Peyer's patch (tissue), 4 donors: ENCODE results near the gene GPR107. TPM values are rescaled to one million over a fixed set of nuclear protein-coding genes. Genes with fewer than 3 reads are reported as not detected.

ENCODE experiments used
- DNase-seq, 3 donors: peaks; one replicate each; pipeline ENCODE4 v3.0.0-alpha.2; 2017 to 2019
- H3K27ac ChIP-seq, 4 donors: fragments of 200-600 bp; sonication (generic); one replicate each; pipeline ENCODE4 v1.5.1; 2016 to 2019
- H3K27me3 ChIP-seq, 2 donors: fragments of 200-600 bp; sonication (generic); one replicate each; pipeline ENCODE4 v1.5.1; 2019
- H3K36me3 ChIP-seq, 3 donors: fragments of 200-600 bp; sonication (generic); one replicate each; pipeline ENCODE4 v1.5.1; 2016 to 2019
- H3K4me1 ChIP-seq, 4 donors: fragments of 200-600 bp; sonication (generic); one replicate each; pipeline ENCODE4 v1.5.1; 2016 to 2019
- H3K4me3 ChIP-seq, 4 donors: fragments of 200-600 bp; sonication (generic); 1 replicate in 3 of 4; 2 replicates in 1 of 4; pipeline ENCODE4 v1.5.1; 2016 to 2019; ENCODE audit warnings: mild to moderate bottlenecking in 1 of 4
- H3K9me3 ChIP-seq, 4 donors: fragments of 200-600 bp; sonication (generic); one replicate each; pipeline ENCODE4 v1.5.1; 2016 to 2019; ENCODE audit warnings: mild to moderate bottlenecking in 1 of 4
- CTCF ChIP-seq, 6 experiments: fragments of 450-650 bp in 4 of 6; fragments of 200-600 bp in 2 of 6; sonication (generic) in 1 of 6; IDR thresholded peaks; one replicate each; pipeline ENCODE4 v1.5.1; 2017 to 2019; ENCODE audit warnings: antibody characterized with exemption in 6 of 6, mild to moderate bottlenecking in 3 of 6, moderate library complexity in 1 of 6
- POLR2A ChIP-seq, 2 donors: fragments of 450-650 bp; IDR thresholded peaks; one replicate each; pipeline ENCODE4 v1.5.1; 2017; ENCODE audit warnings: antibody characterized with exemption in 2 of 2, mild to moderate bottlenecking in 2 of 2, moderate library complexity in 2 of 2
- total RNA-seq, 4 donors: library from RNA; depleted of rRNA; stranded (reverse); fragments of >200 nt; gene quantifications; one replicate each; pipeline ENCODE4 v1.1.0, GENCODE V29; 2016

Gene GPR107
- total RNA-seq, 4 donors from 2014 or later, result 16.6 to 29.0 (median 22.3) TPM

- H3K27ac ChIP-seq, result no peak overlapping the region
- peaks cover 0 to 4% (median 0%) of the 10 kb centered on the region in 3 donors for H3K36me3 ChIP-seq
- no peak overlapping the region for H3K4me3 ChIP-seq
- H3K4me1 ChIP-seq, result peaks cover 0 to 4% (median 0%) of the 10 kb centered on the region in 4 donors
- H3K27me3 ChIP-seq, result no peaks in the 10 kb centered on the region
- no peaks in the 10 kb centered on the region for H3K9me3 ChIP-seq
- DNase-seq, result no peak
- TF ChIP-seq POLR2A (IDR thresholded peaks at IDR 0.05) (no peak), CTCF (IDR thresholded peaks at IDR 0.05) (no peak)
These were observed 15.3 kb downstream of the GPR107 start for GRCh38 chr9:130069048-130069447.

- Histone ChIP-seq H3K36me3 (peaks cover 0 to 20% (median 0%) of the 10 kb centered on the region in 3 donors), H3K4me1 (peaks cover 0 to 11% (median 0%) of the 10 kb centered on the region in 4 donors), H3K4me3 (no peak overlapping the region), H3K27ac (no peak overlapping the region), H3K9me3 (no peaks in the 10 kb centered on the region), H3K27me3 (no peaks in the 10 kb centered on the region)
- DNase-seq, result no peak
- TF ChIP-seq POLR2A (IDR thresholded peaks at IDR 0.05) (no peak), CTCF (IDR thresholded peaks at IDR 0.05) (no peak)
These were observed 19.0 kb downstream of the GPR107 start for GRCh38 chr9:130072515-130073235.

GRCh38 chr9:130073373-130073772 is 19.7 kb downstream of the GPR107 start:
- Histone ChIP-seq H3K36me3 (peaks cover 0 to 27% (median 0%) of the 10 kb centered on the region in 3 donors), H3K9me3 (no peaks in the 10 kb centered on the region), H3K4me3 (no peak overlapping the region), H3K4me1 (peaks cover 0 to 11% (median 0%) of the 10 kb centered on the region in 4 donors), H3K27me3 (no peaks in the 10 kb centered on the region), H3K27ac (no peak overlapping the region)
- TF ChIP-seq CTCF (IDR thresholded peaks at IDR 0.05) (no peak), POLR2A (IDR thresholded peaks at IDR 0.05) (no peak)
- DNase-seq, result no peak

- Histone ChIP-seq H3K4me3 (no peak overlapping the region), H3K9me3 (no peaks in the 10 kb centered on the region), H3K27me3 (no peaks in the 10 kb centered on the region), H3K4me1 (peaks cover 0 to 8% (median 0%) of the 10 kb centered on the region in 4 donors), H3K27ac (no peak overlapping the region), H3K36me3 (peaks cover 0 to 71% (median 0%) of the 10 kb centered on the region in 3 donors)
- TF ChIP-seq POLR2A (IDR thresholded peaks at IDR 0.05), result no peak
- TF ChIP-seq CTCF (IDR thresholded peaks at IDR 0.05), result no peak
- DNase-seq, result no peak
These were observed 24.8 kb downstream of the GPR107 start for GRCh38 chr9:130078547-130078946.

- Histone ChIP-seq H3K27me3 (no peaks in the 10 kb centered on the region), H3K9me3 (no peaks in the 10 kb centered on the region), H3K36me3 (peaks cover 0 to 80% (median 2%) of the 10 kb centered on the region in 3 donors), H3K4me3 (no peak overlapping the region), H3K4me1 (no peaks in the 10 kb centered on the region), H3K27ac (no peak overlapping the region)
- no peak for TF ChIP-seq POLR2A (IDR thresholded peaks at IDR 0.05)
- TF ChIP-seq CTCF (IDR thresholded peaks at IDR 0.05), result no peak
- DNase-seq, result no peak
These were observed 30.6 kb downstream of the GPR107 start for GRCh38 chr9:130084337-130084736.
